NK-92 (cell line): Measurements from ENCODE around the gene KRT39.
"Not testable (repeated sequence)": the region's sequence is repeated elsewhere in the genome, so short reads cannot be mapped to it uniquely, and the experiment has no call there.

ENCODE experiments used
- DNase-seq: peaks from one replicate; lab custom pipeline; 2025; ENCODE audit not compliant: unreplicated experiment; lab: John Stamatoyannopoulos, UW

KRT39 gene

GRCh38 chr17:40944531-40944930 is 22.2 kb downstream of the KRT39 start:
- no peak for DNase-seq

- no peak for DNase-seq
These were observed 24.2 kb downstream of the KRT39 start for GRCh38 chr17:40942553-40942952.

GRCh38 chr17:40940266-40940665 is 26.5 kb downstream of the KRT39 start:
- DNase-seq = no peak

GRCh38 chr17:40938981-40939380 is 27.8 kb downstream of the KRT39 start:
- DNase-seq = no peak

GRCh38 chr17:40937384-40937819 is 29.3 kb downstream of the KRT39 start, which contains the start of gene KRT23:
KRT23 (minus strand) TSS chr17:40937646; CDS start chr17:40936603, 1,043 bp downstream.
- DNase-seq = no peak

GRCh38 chr17:40936976-40937375 is 29.8 kb downstream of the KRT39 start:
- DNase-seq = no peak

- no peak for DNase-seq
These were observed 30.2 kb downstream of the KRT39 start for GRCh38 chr17:40936437-40936971.

GRCh38 chr17:40935624-40936023 is 31.1 kb downstream of the KRT39 start:
- DNase-seq = no peak

GRCh38 chr17:40932608-40933007 is 34.1 kb downstream of the KRT39 start:
- no peak for DNase-seq

- DNase-seq = no peak
These were observed 35.4 kb downstream of the KRT39 start for GRCh38 chr17:40931311-40931710.

GRCh38 chr17:40926341-40926740 is 40.4 kb downstream of the KRT39 start:
- no peak for DNase-seq

GRCh38 chr17:40922239-40922638 is 44.5 kb downstream of the KRT39 start:
- no peak for DNase-seq

- DNase-seq = no peak
These were observed 45.7 kb downstream of the KRT39 start for GRCh38 chr17:40921026-40921425.

- not testable (repeated sequence) for DNase-seq
These were observed 49.6 kb downstream of the KRT39 start for GRCh38 chr17:40917116-40917515.

GRCh38 chr17:40916366-40916765 is 50.4 kb downstream of the KRT39 start:
- DNase-seq = no peak

GRCh38 chr17:40915721-40916256 is 51.0 kb downstream of the KRT39 start:
- no peak for DNase-seq

- DNase-seq = no peak
These were observed 51.5 kb downstream of the KRT39 start for GRCh38 chr17:40915199-40915661.

- DNase-seq = no peak
These were observed 52.5 kb downstream of the KRT39 start for GRCh38 chr17:40914075-40914855.

- DNase-seq = no peak
These were observed 54.1 kb downstream of the KRT39 start for GRCh38 chr17:40912486-40913210.

GRCh38 chr17:40910441-40910841 is 56.3 kb downstream of the KRT39 start:
- no peak for DNase-seq

GRCh38 chr17:40909755-40910154 is 57.0 kb downstream of the KRT39 start:
- DNase-seq = no peak

- no peak for DNase-seq
These were observed 57.4 kb downstream of the KRT39 start for GRCh38 chr17:40909351-40909750.
